ENCODE results near the gene DDR1.
A peak's percentile ranks its signal among the peaks of the same experiment; 100 is the strongest.

DDR1 gene

DNA sequence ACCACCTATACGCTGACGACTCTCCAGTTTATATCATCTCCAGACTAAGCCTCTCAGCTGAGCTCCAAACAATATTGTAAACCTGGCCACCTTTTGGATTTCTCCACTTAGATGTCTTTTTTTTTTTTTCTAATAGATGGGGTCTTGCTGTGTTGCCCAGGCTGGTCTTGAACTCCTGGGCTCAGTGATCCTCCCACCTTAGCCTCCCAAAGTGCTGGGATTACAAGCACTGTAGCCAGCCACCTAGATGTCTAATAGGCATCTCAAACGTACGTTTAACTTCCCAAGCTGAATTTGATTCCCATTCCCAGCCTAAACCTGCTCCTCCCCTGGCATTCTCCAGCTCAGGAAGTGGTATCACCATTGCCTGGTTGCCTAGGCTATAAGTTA, 5.2 kb downstream of the DDR1 start:
- TF ChIP-seq, protein P1, sequence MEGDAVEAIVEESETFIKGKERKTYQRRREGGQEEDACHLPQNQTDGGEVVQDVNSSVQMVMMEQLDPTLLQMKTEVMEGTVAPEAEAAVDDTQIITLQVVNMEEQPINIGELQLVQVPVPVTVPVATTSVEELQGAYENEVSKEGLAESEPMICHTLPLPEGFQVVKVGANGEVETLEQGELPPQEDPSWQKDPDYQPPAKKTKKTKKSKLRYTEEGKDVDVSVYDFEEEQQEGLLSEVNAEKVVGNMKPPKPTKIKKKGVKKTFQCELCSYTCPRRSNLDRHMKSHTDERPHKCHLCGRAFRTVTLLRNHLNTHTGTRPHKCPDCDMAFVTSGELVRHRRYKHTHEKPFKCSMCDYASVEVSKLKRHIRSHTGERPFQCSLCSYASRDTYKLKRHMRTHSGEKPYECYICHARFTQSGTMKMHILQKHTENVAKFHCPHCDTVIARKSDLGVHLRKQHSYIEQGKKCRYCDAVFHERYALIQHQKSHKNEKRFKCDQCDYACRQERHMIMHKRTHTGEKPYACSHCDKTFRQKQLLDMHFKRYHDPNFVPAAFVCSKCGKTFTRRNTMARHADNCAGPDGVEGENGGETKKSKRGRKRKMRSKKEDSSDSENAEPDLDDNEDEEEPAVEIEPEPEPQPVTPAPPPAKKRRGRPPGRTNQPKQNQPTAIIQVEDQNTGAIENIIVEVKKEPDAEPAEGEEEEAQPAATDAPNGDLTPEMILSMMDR (IDR thresholded peaks at IDR 0.05): no peak
- Histone ChIP-seq H3K4me3 (no peak overlapping the region), H3K27ac (no peak overlapping the region)
- no peak for DNase-seq (ENCODE audit: low spot score)

DNA sequence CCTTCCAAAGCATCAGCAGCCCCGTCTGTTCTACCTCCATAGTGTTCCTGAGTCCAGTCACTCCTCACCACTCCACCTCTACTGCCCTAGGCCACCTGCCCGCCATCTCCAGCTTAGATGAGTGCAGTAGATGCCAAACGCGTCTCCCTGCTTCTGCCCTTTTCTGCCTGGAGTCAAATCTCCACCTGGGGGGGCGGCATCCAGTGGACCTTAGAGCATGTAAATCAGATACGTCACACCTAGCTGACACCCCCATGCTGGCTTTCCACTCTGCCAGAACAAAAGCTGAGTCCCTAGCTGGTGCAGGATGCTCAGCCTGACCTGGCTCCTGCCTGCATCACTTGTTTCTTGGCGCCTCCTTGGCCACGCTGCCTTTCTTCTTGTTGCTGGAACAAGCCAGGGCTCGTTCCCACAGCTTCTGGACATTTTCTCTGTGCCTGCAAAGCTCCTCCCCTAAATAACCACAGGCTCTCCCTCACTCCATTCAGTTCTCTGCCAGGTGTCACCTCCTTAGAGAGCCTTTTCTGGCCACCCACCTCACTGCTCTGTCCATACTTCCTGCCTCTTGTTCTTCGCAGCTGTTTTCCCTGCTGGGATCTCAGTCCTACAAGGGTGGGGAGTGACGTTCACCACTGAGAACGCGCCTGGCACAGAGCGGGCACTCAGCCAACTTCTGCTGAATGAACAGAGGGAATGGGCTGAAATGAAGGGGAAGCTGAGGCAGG, 5.8 kb downstream of the DDR1 start:
- Histone ChIP-seq H3K27ac (no peak overlapping the region), H3K4me3 (no peak overlapping the region)
- TF ChIP-seq, protein P1 (IDR thresholded peaks at IDR 0.05): no peak
- no peak for DNase-seq (ENCODE audit: low spot score)

DNA sequence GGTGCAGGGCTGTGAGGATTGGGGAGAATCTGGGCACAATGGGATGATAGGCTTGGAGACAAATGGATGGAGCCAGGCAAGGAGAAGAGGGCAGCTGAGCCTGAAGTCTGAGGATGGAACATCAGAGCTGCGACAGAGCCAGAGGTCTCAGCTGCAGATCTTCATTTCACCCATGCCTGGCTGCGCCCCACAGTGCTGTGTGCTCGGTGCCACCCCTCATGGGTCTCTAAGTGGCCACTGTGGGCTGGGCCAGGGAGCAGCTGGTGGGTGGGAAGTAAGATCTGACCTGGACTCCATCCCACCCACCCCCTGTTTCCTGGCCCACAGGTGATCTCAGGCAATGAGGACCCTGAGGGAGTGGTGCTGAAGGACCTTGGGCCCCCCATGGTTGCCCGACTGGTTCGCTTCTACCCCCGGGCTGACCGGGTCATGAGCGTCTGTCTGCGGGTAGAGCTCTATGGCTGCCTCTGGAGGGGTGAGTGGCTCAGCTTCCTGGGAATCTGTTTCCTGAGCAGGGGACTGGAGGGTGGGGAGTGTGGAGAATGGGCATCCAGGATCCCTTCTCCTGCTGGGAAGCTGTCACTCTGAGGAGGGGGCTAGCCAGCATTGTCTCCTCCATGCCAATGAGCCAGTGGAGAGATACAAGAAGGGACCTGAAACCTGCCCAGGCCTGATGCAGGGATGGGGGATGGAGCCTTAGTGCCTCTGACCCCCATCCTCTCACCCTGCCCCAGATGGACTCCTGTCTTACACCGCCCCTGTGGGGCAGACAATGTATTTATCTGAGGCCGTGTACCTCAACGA, 6.5 kb downstream of the DDR1 start:
- TF ChIP-seq, protein P1 (IDR thresholded peaks at IDR 0.05): no peak
- peak; percentile 69 for DNase-seq (ENCODE audit: low spot score)
- Histone ChIP-seq H3K4me3 (no peak overlapping the region), H3K27ac (no peak overlapping the region)

DNA sequence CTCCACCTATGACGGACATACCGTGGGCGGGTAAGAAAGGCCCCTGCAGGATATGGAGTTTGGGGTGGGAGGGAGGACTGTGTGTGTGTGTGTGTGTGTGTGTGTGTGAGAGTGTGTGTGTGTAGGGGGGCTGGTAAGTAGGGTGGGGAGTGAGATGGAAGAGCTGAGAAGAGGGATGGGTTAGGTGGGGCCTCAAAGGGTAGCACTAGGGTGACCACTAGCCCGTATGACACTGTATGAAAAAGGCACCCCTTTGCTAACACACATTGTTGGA, 7.1 kb downstream of the DDR1 start:
- Histone ChIP-seq H3K4me3 (no peak overlapping the region), H3K27ac (no peak overlapping the region)
- no peak for DNase-seq (ENCODE audit: low spot score)
- TF ChIP-seq, protein P1 (IDR thresholded peaks at IDR 0.05): no peak

DNA sequence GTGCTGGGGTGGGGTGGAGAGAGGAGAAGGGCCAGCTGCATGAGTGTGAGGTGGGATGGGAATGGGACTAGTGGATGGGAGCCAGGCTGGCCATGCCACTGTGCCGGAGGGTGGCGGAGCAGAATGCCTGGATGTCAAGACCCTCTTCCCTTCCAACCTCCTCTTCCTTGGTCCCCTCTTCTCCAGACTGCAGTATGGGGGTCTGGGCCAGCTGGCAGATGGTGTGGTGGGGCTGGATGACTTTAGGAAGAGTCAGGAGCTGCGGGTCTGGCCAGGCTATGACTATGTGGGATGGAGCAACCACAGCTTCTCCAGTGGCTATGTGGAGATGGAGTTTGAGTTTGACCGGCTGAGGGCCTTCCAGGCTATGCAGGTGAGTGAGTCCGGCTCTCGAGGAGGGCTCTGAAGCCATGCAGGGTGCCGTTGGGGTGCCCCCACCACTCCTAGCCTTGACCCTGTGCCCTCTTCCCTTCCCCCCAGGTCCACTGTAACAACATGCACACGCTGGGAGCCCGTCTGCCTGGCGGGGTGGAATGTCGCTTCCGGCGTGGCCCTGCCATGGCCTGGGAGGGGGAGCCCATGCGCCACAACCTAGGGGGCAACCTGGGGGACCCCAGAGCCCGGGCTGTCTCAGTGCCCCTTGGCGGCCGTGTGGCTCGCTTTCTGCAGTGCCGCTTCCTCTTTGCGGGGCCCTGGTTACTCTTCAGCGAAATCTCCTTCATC, 7.7 kb downstream of the DDR1 start:
- TF ChIP-seq, protein P1 (IDR thresholded peaks at IDR 0.05): no peak
- peak; percentile 45 for DNase-seq (ENCODE audit: low spot score)
- no peak overlapping the region for H3K4me3 ChIP-seq
- H3K27ac ChIP-seq: no peak overlapping the region

DNA sequence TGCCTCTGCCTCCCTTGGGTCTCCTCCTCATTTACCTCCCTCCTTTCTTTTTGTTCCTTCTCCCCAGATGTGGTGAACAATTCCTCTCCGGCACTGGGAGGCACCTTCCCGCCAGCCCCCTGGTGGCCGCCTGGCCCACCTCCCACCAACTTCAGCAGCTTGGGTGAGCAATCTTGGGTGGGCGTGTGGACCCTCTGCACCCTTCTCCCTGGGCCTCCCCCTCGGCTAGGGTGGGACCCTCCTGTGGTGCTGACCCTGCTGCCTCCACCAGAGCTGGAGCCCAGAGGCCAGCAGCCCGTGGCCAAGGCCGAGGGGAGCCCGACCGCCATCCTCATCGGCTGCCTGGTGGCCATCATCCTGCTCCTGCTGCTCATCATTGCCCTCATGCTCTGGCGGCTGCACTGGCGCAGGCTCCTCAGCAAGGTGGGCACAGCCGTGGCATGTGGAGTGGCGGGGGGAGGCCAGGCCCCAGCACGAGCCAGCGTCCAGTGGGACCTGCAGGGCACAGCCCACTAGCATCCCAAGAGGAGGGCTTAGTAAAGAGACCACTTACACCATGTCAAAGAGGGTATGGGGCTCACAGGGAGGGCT, 8.8 kb downstream of the DDR1 start:
- Histone ChIP-seq H3K27ac (no peak overlapping the region), H3K4me3 (no peak overlapping the region)
- DNase-seq (ENCODE audit: low spot score): no peak
- TF ChIP-seq, protein P1 (IDR thresholded peaks at IDR 0.05): no peak
